Panc1 (cell line): ENCODE measurements around the gene GRK3.

Source experiments
- POLR2AphosphoS5 ChIP-seq: IDR thresholded peaks from 2 replicates; pipeline ENCODE4 v1.6.1; 2012; ENCODE audit warnings: mild to moderate bottlenecking, low read depth, low read length, moderate library complexity
- TCF7L2 ChIP-seq: IDR thresholded peaks from 2 replicates; pipeline ENCODE4 v1.6.1; 2011; ENCODE audit warnings: mild to moderate bottlenecking, low read depth, low read length, inconsistent platforms
- TF ChIP-seq, protein P1 (sequence below): fragments of 450-650 bp; IDR thresholded peaks from 2 replicates; pipeline ENCODE4 v1.5.1; 2017; ENCODE audit warnings: mild to moderate bottlenecking
- TF ChIP-seq, protein P2 (sequence below), 2 experiments: IDR thresholded peaks; 2 replicates each; pipeline ENCODE4 v1.6.1; 2011 to 2012; ENCODE audit warnings: low read depth in 2 of 2, control low read depth in 1 of 2, low read length in 1 of 2, mild to moderate bottlenecking in 1 of 2, moderate library complexity in 1 of 2; ENCODE audit not compliant: insufficient read depth in 1 of 2

DNA sequence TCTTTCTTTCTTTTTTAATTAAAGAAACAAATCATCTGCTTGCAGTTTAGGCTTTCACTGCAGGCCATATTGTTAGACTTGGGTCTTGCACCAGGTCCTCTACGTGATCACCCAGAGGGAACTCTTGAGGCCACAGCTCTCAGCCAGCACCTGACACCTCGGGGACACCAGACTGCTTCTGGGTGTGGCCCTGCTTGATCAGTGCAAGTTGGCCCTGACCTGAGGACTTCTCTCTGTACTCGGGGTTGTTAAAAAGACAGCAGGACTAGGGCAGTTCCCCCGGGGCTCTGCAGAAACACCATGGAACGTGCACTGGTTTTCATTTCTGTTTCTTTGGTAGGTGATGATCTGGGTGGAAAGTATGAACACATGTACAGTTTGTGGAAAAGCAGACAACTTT, 126.3 kb downstream of the GRK3 start:
- TF ChIP-seq, protein P1, sequence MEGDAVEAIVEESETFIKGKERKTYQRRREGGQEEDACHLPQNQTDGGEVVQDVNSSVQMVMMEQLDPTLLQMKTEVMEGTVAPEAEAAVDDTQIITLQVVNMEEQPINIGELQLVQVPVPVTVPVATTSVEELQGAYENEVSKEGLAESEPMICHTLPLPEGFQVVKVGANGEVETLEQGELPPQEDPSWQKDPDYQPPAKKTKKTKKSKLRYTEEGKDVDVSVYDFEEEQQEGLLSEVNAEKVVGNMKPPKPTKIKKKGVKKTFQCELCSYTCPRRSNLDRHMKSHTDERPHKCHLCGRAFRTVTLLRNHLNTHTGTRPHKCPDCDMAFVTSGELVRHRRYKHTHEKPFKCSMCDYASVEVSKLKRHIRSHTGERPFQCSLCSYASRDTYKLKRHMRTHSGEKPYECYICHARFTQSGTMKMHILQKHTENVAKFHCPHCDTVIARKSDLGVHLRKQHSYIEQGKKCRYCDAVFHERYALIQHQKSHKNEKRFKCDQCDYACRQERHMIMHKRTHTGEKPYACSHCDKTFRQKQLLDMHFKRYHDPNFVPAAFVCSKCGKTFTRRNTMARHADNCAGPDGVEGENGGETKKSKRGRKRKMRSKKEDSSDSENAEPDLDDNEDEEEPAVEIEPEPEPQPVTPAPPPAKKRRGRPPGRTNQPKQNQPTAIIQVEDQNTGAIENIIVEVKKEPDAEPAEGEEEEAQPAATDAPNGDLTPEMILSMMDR = no peak
- no peak for TF ChIP-seq POLR2AphosphoS5
- no peak for TF ChIP-seq TCF7L2
- TF ChIP-seq, protein P2, sequence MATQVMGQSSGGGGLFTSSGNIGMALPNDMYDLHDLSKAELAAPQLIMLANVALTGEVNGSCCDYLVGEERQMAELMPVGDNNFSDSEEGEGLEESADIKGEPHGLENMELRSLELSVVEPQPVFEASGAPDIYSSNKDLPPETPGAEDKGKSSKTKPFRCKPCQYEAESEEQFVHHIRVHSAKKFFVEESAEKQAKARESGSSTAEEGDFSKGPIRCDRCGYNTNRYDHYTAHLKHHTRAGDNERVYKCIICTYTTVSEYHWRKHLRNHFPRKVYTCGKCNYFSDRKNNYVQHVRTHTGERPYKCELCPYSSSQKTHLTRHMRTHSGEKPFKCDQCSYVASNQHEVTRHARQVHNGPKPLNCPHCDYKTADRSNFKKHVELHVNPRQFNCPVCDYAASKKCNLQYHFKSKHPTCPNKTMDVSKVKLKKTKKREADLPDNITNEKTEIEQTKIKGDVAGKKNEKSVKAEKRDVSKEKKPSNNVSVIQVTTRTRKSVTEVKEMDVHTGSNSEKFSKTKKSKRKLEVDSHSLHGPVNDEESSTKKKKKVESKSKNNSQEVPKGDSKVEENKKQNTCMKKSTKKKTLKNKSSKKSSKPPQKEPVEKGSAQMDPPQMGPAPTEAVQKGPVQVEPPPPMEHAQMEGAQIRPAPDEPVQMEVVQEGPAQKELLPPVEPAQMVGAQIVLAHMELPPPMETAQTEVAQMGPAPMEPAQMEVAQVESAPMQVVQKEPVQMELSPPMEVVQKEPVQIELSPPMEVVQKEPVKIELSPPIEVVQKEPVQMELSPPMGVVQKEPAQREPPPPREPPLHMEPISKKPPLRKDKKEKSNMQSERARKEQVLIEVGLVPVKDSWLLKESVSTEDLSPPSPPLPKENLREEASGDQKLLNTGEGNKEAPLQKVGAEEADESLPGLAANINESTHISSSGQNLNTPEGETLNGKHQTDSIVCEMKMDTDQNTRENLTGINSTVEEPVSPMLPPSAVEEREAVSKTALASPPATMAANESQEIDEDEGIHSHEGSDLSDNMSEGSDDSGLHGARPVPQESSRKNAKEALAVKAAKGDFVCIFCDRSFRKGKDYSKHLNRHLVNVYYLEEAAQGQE (IDR thresholded peaks at IDR 0.05; ENCODE audit: insufficient read depth in 1 of 2, low read depth in 2 of 2, low read length in 1 of 2) = no peak
